Neural cell (in vitro differentiated cells): ENCODE results near the gene WIF1. TPM values are rescaled to one million over a fixed set of nuclear protein-coding genes. Genes with fewer than 3 reads are reported as not detected.

Experiments used
- H2AFZ ChIP-seq: fragments of 200-600, 300-800 bp; sonication (generic), shearing (Covaris generic); 2 replicates; pipeline ENCODE4 v1.6.0; 2014; ENCODE audit warnings: low read depth, mild to moderate bottlenecking, antibody characterized with exemption, low read length, moderate library complexity
- H3F3A ChIP-seq: fragments of 200-600 bp; shearing (Covaris generic); 2 replicates; pipeline ENCODE4 v1.6.1; 2016; ENCODE audit warnings: mild to moderate bottlenecking, moderate library complexity, mixed read lengths, antibody characterized with exemption, low read length; ENCODE audit not compliant: insufficient read depth, poor library complexity, severe bottlenecking
- H3K27ac ChIP-seq: fragments of 200-600, 300-800 bp; sonication (generic), shearing (Covaris generic); 2 replicates; pipeline ENCODE4 v1.5.1; 2014; ENCODE audit warnings: mild to moderate bottlenecking, low read length, moderate library complexity
- H3K27me3 ChIP-seq: fragments of 300-800, 200-600 bp; sonication (generic), shearing (Covaris generic); 2 replicates; pipeline ENCODE4 v1.6.0; 2014; ENCODE audit warnings: mild to moderate bottlenecking, low read depth, low read length, moderate library complexity; ENCODE audit not compliant: insufficient read depth
- H3K36me3 ChIP-seq: fragments of 300-800, 200-600 bp; sonication (generic), shearing (Covaris generic); 2 replicates; pipeline ENCODE4 v1.5.1; 2014; ENCODE audit warnings: mild to moderate bottlenecking, antibody characterized with exemption, low read length, moderate library complexity; ENCODE audit not compliant: insufficient read depth
- H3K4me2 ChIP-seq: fragments of 300-800, 200-600 bp; sonication (generic), shearing (Covaris generic); 2 replicates; pipeline ENCODE4 v1.6.0; 2014; ENCODE audit warnings: mild to moderate bottlenecking, low read length
- H3K4me3 ChIP-seq: fragments of 300-800, 200-600 bp; sonication (generic), shearing (Covaris generic); 2 replicates; pipeline ENCODE4 v1.5.1; 2014; ENCODE audit warnings: mild to moderate bottlenecking, low read length, moderate library complexity
- H3K79me2 ChIP-seq: fragments of 200-600 bp; shearing (Covaris generic); replicated peaks from 2 replicates; pipeline ENCODE4 v1.6.0; 2014; ENCODE audit warnings: mild to moderate bottlenecking, low read length, moderate library complexity; ENCODE audit not compliant: insufficient read depth
- H3K9ac ChIP-seq: fragments of 300-800, 200-600 bp; sonication (generic), shearing (Covaris generic); 2 replicates; pipeline ENCODE4 v1.6.1; 2016; ENCODE audit warnings: mild to moderate bottlenecking, low read length, mixed read lengths
- H3K9me2 ChIP-seq: fragments of 200-600 bp; shearing (Covaris generic); 2 replicates; pipeline ENCODE4 v1.6.1; 2016; ENCODE audit warnings: mild to moderate bottlenecking, low read length, mixed read lengths; ENCODE audit not compliant: insufficient read depth
- H3K9me3 ChIP-seq: fragments of 200-600, 300-800 bp; sonication (generic), shearing (Covaris generic); 2 replicates; pipeline ENCODE4 v1.6.1; 2016; ENCODE audit warnings: mild to moderate bottlenecking, mixed run types, low read length, moderate library complexity, mixed read lengths
- H4K20me1 ChIP-seq: fragments of 200-600 bp; shearing (Covaris generic); 2 replicates; pipeline ENCODE4 v1.6.1; 2016; ENCODE audit warnings: mild to moderate bottlenecking, mixed run types; ENCODE audit not compliant: insufficient read depth
- CTCF ChIP-seq: fragments of 450-650 bp; IDR thresholded peaks from 2 replicates; pipeline ENCODE4 v1.5.1; 2014; ENCODE audit warnings: antibody characterized with exemption, mild to moderate bottlenecking, moderate library complexity; ENCODE audit not compliant: poor library complexity, severe bottlenecking
- EP300 ChIP-seq: fragments of 450-650 bp; conservative IDR thresholded peaks from 2 replicates; pipeline ENCODE4 v1.6.1; 2014; ENCODE audit warnings: antibody characterized with exemption, mild to moderate bottlenecking, moderate library complexity; ENCODE audit not compliant: poor library complexity, severe bottlenecking
- EZH2 ChIP-seq: fragments of 200-600, 300-800 bp; shearing (Covaris generic), sonication (generic); IDR thresholded peaks from 2 replicates; pipeline ENCODE4 v1.6.1; 2014; ENCODE audit warnings: antibody characterized with exemption, low read length, borderline replicate concordance, mild to moderate bottlenecking; ENCODE audit not compliant: insufficient read depth, poor library complexity, severe bottlenecking
- MXI1 ChIP-seq: fragments of 450-650 bp; conservative IDR thresholded peaks from 2 replicates; pipeline ENCODE4 v1.6.1; 2014; ENCODE audit warnings: antibody characterized with exemption, mild to moderate bottlenecking; ENCODE audit not compliant: poor library complexity, severe bottlenecking
- POLR2AphosphoS5 ChIP-seq: IDR thresholded peaks from 2 replicates; pipeline ENCODE4 v1.6.1; 2012
- RAD21 ChIP-seq: fragments of 450-650 bp; conservative IDR thresholded peaks from 2 replicates; pipeline ENCODE4 v1.6.1; 2014; ENCODE audit warnings: antibody characterized with exemption, mild to moderate bottlenecking, moderate library complexity
- REST ChIP-seq: IDR thresholded peaks from 2 replicates; pipeline ENCODE4 v1.6.1; 2012; ENCODE audit warnings: borderline replicate concordance
- SMC3 ChIP-seq: fragments of 450-650 bp; conservative IDR thresholded peaks from 2 replicates; pipeline ENCODE4 v1.6.1; 2014; ENCODE audit warnings: antibody characterized with exemption, mild to moderate bottlenecking, moderate library complexity; ENCODE audit not compliant: poor library complexity
- TAF1 ChIP-seq: IDR thresholded peaks from 2 replicates; pipeline ENCODE4 v1.6.1; 2012; ENCODE audit warnings: low read depth
- polyA plus RNA-seq: library from polyadenylated mRNA; depleted of rRNA; stranded (reverse); fragments of >200 nt; gene quantifications from 2 replicates; pipeline ENCODE4 v1.2.3, GENCODE V29; 2014

Gene WIF1
- polyA plus RNA-seq, 1 donor from 2014 or later, result 0.77 TPM

- H4K20me1 ChIP-seq, result no peaks in the 10 kb centered on the region
- no peaks in the 10 kb centered on the region for H3K79me2 ChIP-seq
- no peaks in the 10 kb centered on the region for H3K9me3 ChIP-seq
- H3K27me3 ChIP-seq, result no peaks in the 10 kb centered on the region
- no peak overlapping the region for H2AFZ ChIP-seq
- no peak overlapping the region for H3K9ac ChIP-seq
- no peak overlapping the region for H3K4me2 ChIP-seq
- H3K9me2 ChIP-seq, result no peaks in the 10 kb centered on the region
- H3K4me3 ChIP-seq, result no peak overlapping the region
- TF ChIP-seq CTCF (no peak), POLR2AphosphoS5 (no peak), TAF1 (no peak), REST (no peak), RAD21 (no peak), MXI1 (no peak), EZH2 (no peak), EP300 (no peak), SMC3 (no peak)
- no peaks in the 10 kb centered on the region for H3F3A ChIP-seq
- no peaks in the 10 kb centered on the region for H3K36me3 ChIP-seq
- no peak overlapping the region for H3K27ac ChIP-seq
Measured at GRCh38 chr12:65022960-65023359, 98.1 kb downstream of the WIF1 start.

- Histone ChIP-seq H3K27me3 (no peaks in the 10 kb centered on the region), H3K79me2 (no peaks in the 10 kb centered on the region), H3K4me2 (no peak overlapping the region), H4K20me1 (no peaks in the 10 kb centered on the region), H3K27ac (no peak overlapping the region), H3K4me3 (no peak overlapping the region), H3K9ac (no peak overlapping the region), H3K36me3 (no peaks in the 10 kb centered on the region), H3F3A (no peaks in the 10 kb centered on the region), H2AFZ (no peak overlapping the region), H3K9me3 (no peaks in the 10 kb centered on the region), H3K9me2 (no peaks in the 10 kb centered on the region)
- TF ChIP-seq RAD21 (no peak), EZH2 (no peak), CTCF (no peak), REST (no peak), EP300 (no peak), TAF1 (no peak), SMC3 (no peak), POLR2AphosphoS5 (no peak), MXI1 (no peak)
Measured at GRCh38 chr12:65022421-65022820, 98.7 kb downstream of the WIF1 start.
